Fibroblast of the aortic adventitia (primary cell): ENCODE data around the gene HSD3B7. TPM values are rescaled to one million over a fixed set of nuclear protein-coding genes. Genes with fewer than 3 reads are reported as not detected.
"Not testable (repeated sequence)": the region's sequence is repeated elsewhere in the genome, so short reads cannot be mapped to it uniquely, and the experiment has no call there.

Source experiments
- DNase-seq: peaks from one replicate; pipeline ENCODE4 v3.0.0-alpha.2; 2010; ENCODE audit warnings: low read depth
- H3K4me3 ChIP-seq: 2 replicates; pipeline ENCODE4 v1.5.1; 2011; ENCODE audit warnings: low read depth, mild to moderate bottlenecking, control low read depth, low read length, moderate library complexity
- total RNA-seq: library from RNA; depleted of rRNA; stranded (reverse); fragments of >200 nt; gene quantifications from 2 replicates; pipeline ENCODE4 v1.2.3, GENCODE V29; 2012; ENCODE audit warnings: low replicate concordance
- TF ChIP-seq, protein P1 (sequence below): IDR thresholded peaks from 2 replicates; pipeline ENCODE4 v1.5.1; 2011; ENCODE audit warnings: mild to moderate bottlenecking, low read length, control low read depth, inconsistent platforms; ENCODE audit not compliant: insufficient read depth

Gene HSD3B7
- total RNA-seq: 15.5 and 60.9 TPM in 2 replicates

DNA sequence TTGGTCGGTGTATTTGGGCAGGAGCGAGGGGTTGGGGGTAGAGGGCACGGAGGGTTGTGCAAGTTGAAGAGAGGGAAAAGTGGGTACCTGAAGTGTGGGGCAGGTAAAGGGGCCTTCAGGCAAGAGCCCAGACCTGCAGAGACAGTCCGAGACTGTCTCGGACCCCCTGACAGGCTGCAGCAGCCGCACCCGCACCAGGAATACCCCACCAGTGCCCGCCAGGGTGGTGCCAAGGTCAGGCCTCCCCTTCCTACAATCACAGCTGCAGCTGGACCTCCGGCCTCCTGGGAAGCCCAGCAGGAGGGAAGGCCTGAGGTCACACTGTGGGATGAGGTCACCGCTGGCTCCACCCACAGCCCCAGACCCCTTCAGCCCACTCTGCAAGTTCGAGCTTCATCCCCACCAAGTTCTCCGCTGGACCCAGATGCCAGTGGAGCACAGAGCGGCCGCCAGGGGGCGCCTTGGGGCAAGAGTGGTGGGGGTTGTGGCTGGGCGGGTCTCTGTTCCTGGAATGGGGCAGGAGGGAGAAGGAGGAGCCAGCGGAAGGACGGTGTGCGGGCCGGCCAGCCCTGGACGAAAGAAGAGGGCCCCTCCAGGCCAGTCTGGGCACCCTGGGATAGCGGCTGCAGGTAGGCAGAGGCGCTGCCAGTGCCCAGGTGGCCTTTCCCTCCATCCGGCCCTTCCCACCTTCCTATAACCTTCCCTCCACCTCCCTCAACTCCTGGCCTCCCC, at the start of gene HSD3B7:
TSS of gene HSD3B7 (plus strand) at position 539 of the 732 bp plus-strand sequence. CDS start 452 bp downstream, outside the sequence.
- peak; percentile 78 for DNase-seq
- H3K4me3 ChIP-seq: peak within 1 kb of the TSS; percentile 74
- TF ChIP-seq, protein P1, sequence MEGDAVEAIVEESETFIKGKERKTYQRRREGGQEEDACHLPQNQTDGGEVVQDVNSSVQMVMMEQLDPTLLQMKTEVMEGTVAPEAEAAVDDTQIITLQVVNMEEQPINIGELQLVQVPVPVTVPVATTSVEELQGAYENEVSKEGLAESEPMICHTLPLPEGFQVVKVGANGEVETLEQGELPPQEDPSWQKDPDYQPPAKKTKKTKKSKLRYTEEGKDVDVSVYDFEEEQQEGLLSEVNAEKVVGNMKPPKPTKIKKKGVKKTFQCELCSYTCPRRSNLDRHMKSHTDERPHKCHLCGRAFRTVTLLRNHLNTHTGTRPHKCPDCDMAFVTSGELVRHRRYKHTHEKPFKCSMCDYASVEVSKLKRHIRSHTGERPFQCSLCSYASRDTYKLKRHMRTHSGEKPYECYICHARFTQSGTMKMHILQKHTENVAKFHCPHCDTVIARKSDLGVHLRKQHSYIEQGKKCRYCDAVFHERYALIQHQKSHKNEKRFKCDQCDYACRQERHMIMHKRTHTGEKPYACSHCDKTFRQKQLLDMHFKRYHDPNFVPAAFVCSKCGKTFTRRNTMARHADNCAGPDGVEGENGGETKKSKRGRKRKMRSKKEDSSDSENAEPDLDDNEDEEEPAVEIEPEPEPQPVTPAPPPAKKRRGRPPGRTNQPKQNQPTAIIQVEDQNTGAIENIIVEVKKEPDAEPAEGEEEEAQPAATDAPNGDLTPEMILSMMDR: peak; percentile 98

DNA sequence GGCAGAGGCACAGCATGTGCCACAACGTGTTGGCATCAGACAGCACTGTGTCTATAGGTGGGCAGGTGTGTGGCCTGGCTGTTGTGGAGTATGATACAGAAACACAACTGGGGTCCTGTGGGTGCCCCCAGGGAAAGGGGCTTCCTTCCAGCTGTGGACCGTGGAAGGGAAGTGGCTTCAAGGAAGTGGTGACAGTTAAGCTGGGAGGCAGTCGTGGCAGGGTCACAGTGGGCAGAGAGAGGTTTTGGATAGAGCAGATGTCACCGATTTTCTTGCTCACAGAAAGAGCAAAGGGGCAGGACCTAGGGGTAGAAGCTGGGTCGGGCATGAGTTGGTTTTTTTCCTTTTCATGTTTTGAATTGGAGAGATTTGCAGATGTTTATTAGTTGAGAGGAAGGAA, 47.3 kb upstream of the HSD3B7 start:
- TF ChIP-seq, protein P1: no peak
- H3K4me3 ChIP-seq: no peak overlapping the region
- DNase-seq: no peak

DNA sequence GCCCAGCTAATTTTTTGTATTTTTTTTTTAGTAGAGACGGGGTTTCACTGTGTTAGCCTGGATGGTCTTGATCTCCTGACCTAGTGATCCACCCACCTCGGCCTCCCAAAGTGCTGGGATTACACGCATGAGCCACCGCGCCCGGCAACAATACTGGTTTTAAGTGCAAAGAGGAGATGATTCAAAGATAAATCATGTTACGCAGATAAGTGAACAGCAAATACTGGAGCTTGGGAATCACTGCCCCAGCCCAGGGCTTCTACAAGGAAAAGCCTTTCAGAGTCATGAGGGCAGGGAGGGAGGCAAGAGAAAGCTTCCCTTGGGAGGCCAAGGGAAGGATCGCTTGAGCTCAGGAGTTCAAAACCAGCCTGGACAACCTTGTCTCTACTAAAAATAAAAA, 45.4 kb upstream of the HSD3B7 start:
- DNase-seq: peak; percentile 29

DNA sequence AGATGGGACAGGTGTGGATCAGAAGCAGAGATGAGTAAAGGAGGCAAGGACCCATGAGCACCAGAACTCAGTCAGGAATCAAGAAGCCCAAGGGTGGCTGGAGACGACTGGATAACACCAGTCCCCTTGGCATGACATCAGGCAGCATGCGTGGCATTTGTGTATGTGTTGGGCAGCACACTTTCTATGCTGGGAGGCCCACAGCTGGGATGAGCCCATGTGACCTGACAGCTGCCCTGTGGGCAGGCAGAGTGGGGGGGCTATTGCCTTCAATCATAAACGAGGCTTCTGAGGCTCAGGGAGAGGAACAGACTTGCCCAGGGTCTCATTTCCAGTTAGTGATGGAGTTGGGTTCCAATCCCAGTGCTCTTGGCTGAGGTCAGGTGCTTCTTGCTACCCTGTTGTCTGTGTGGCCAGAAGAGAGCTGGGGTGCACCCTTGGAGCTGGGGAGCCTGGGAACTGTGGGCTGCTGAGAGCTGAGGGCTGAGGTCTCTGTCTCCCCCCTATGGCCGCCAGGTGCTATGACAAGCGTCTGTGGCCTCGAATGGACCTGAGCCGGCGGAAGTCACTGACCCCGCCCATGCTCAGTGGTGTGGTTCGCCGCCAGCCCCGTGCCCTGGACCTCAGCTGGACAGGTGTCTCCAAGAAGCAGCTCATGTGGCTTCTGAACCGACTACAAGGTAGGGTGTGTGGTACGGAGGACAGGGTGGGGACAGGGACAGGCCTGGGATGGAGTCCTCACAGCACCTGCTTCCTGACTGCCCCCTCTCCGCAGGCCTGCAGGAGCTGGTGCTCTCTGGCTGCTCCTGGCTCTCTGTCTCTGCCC, 43.2 kb upstream of the HSD3B7 start:
- DNase-seq: peak; percentile 64
- no peak overlapping the region for H3K4me3 ChIP-seq
- TF ChIP-seq, protein P1: peak; percentile 94

More for the DNA sequence above, 45.4 kb upstream of the HSD3B7 start:
- H3K4me3 ChIP-seq: not testable (repeated sequence)

DNA sequence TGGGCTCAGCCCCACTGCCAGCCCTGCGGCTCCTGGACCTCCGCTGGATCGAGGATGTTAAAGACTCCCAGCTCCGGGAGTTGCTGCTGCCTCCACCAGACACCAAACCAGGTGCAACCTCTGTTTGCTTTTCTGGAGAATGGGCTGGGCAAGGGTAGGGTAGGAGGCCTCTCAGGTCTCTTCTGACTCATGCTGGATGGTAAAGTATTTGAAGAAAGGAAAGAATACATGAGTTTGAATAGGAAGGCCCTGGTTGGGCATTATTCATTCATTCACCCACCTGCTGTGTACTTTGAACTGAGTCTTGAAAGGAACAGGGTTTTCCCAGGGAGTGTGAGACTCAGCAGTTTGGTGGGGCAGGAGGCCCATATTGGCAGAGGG, 42.6 kb upstream of the HSD3B7 start:
- no peak for DNase-seq
- no peak overlapping the region for H3K4me3 ChIP-seq
- TF ChIP-seq, protein P1: no peak

DNA sequence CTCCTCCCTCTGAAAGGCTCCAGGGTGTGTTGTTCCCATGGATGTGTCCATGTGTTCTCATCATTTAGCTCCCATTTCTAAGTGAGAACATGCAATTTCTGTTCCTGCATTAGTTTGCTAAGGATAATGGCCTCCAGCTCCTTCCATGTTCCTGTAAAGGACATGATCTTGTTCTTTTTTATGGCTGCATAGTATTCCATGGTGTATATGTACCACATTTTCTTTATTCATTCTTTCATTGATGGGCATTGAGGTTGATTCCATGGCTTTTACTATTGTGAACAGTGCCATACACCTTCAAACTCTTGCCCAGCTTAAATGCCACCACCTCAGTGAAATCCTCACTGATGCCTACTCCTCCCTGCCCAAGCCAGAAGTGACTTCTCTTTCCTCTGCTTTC, 40.7 kb upstream of the HSD3B7 start:
- no peak for DNase-seq
- H3K4me3 ChIP-seq: no peak overlapping the region
- TF ChIP-seq, protein P1: no peak
